GM12878 (cell line): Measurements from ENCODE around the gene FOXP1.

Source experiments
- CBX5 ChIP-seq: sonication (generic); IDR thresholded peaks from 2 replicates; pipeline ENCODE4 v1.6.1; 2016; ENCODE audit warnings: low read depth, moderate library complexity, mild to moderate bottlenecking, inconsistent platforms
- ESRRA ChIP-seq: IDR thresholded peaks from 2 replicates; pipeline ENCODE4 v1.6.1; 2012; ENCODE audit warnings: mild to moderate bottlenecking, low read length, improper control_type of control experiment
- FOXM1 ChIP-seq: IDR thresholded peaks from 2 replicates; pipeline ENCODE4 v1.6.1; 2012; ENCODE audit warnings: low read depth, mild to moderate bottlenecking, inconsistent platforms, low read length, moderate library complexity
- JUNB ChIP-seq: IDR thresholded peaks from 2 replicates; pipeline ENCODE4 v1.6.1; 2016; ENCODE audit warnings: antibody characterized with exemption, mild to moderate bottlenecking
- KLF5 ChIP-seq: fragments of 450-650 bp; IDR thresholded peaks from 2 replicates; pipeline ENCODE4 v1.6.1; 2014; ENCODE audit warnings: mild to moderate bottlenecking; ENCODE audit not compliant: partially characterized antibody
- RCOR1 ChIP-seq: conservative IDR thresholded peaks from 2 replicates; pipeline ENCODE4 v1.6.1; 2012; ENCODE audit warnings: low read depth, low read length, improper control_type of control experiment
- ZNF24 ChIP-seq: fragments of 450-650 bp; IDR thresholded peaks from 2 replicates; pipeline ENCODE4 v1.6.1; 2017; ENCODE audit warnings: antibody characterized with exemption, mild to moderate bottlenecking
- TF ChIP-seq, protein P1 (sequence below), 3 experiments: IDR thresholded peaks in 2 of 3; conservative IDR thresholded peaks in 1 of 3; 2 replicates each; pipeline ENCODE4 v1.5.1; 2011; ENCODE audit warnings: low read depth in 3 of 3, low read length in 3 of 3, mild to moderate bottlenecking in 3 of 3, control low read depth in 2 of 3, moderate library complexity in 2 of 3, inconsistent platforms in 1 of 3, mixed read lengths in 1 of 3; ENCODE audit not compliant: control insufficient read depth in 2 of 3, insufficient read depth in 1 of 3; ENCODE audit errors: extremely low read depth in 1 of 3
- TF ChIP-seq, protein P2 (sequence below): IDR thresholded peaks from 2 replicates; pipeline ENCODE4 v1.6.1; 2011; ENCODE audit warnings: borderline replicate concordance, low read depth, mild to moderate bottlenecking, moderate library complexity, mixed read lengths, low read length; ENCODE audit not compliant: insufficient read depth; ENCODE audit errors: extremely low read length
- TF ChIP-seq, protein P3 (sequence below): fragments of 450-650 bp; IDR thresholded peaks from 2 replicates; pipeline ENCODE4 v1.6.1; 2017; ENCODE audit warnings: antibody characterized with exemption, mild to moderate bottlenecking, moderate library complexity
- TF ChIP-seq, protein P4 (sequence below): IDR thresholded peaks from 2 replicates; pipeline ENCODE4 v1.6.1; 2012; ENCODE audit warnings: low read depth, low read length, improper control_type of control experiment
- TF ChIP-seq, protein P5 (sequence below): IDR thresholded peaks from 2 replicates; pipeline ENCODE4 v1.6.1; 2012; ENCODE audit warnings: low read length, inconsistent platforms

DNA sequence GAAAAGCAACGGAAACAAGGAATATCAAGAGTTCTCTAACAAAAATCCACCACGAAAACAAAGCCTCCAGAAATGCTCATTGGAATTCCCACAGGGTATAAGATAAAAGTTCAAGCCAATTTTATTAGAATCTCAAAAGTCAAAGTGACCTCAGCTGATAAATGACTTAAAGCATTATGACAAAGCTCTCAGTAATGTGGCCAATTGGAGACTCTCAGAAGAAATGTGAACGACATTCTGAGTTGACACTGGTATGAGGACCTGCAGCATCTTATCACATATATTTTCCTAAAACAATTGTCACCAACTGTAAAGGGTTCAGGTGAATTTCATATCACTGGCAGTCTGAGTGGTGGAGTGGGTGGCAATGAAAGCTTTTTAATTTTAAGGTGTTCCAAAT lies 199.1 kb downstream of the FOXP1 start:
- TF ChIP-seq JUNB (no peak), FOXM1 (no peak), RCOR1 (no peak), ESRRA (no peak), KLF5 (no peak), CBX5 (no peak), ZNF24 (no peak)
- TF ChIP-seq, protein P1, sequence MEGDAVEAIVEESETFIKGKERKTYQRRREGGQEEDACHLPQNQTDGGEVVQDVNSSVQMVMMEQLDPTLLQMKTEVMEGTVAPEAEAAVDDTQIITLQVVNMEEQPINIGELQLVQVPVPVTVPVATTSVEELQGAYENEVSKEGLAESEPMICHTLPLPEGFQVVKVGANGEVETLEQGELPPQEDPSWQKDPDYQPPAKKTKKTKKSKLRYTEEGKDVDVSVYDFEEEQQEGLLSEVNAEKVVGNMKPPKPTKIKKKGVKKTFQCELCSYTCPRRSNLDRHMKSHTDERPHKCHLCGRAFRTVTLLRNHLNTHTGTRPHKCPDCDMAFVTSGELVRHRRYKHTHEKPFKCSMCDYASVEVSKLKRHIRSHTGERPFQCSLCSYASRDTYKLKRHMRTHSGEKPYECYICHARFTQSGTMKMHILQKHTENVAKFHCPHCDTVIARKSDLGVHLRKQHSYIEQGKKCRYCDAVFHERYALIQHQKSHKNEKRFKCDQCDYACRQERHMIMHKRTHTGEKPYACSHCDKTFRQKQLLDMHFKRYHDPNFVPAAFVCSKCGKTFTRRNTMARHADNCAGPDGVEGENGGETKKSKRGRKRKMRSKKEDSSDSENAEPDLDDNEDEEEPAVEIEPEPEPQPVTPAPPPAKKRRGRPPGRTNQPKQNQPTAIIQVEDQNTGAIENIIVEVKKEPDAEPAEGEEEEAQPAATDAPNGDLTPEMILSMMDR (IDR thresholded peaks at IDR 0.05 in 2 of 3, conservative IDR thresholded peaks at IDR 0.05 in 1 of 3; ENCODE audit: control insufficient read depth in 2 of 3, extremely low read depth in 1 of 3, insufficient read depth in 1 of 3, low read depth in 3 of 3, low read length in 3 of 3): no peak
- TF ChIP-seq, protein P2, sequence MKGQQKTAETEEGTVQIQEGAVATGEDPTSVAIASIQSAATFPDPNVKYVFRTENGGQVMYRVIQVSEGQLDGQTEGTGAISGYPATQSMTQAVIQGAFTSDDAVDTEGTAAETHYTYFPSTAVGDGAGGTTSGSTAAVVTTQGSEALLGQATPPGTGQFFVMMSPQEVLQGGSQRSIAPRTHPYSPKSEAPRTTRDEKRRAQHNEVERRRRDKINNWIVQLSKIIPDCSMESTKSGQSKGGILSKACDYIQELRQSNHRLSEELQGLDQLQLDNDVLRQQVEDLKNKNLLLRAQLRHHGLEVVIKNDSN: no peak
- TF ChIP-seq, protein P3, sequence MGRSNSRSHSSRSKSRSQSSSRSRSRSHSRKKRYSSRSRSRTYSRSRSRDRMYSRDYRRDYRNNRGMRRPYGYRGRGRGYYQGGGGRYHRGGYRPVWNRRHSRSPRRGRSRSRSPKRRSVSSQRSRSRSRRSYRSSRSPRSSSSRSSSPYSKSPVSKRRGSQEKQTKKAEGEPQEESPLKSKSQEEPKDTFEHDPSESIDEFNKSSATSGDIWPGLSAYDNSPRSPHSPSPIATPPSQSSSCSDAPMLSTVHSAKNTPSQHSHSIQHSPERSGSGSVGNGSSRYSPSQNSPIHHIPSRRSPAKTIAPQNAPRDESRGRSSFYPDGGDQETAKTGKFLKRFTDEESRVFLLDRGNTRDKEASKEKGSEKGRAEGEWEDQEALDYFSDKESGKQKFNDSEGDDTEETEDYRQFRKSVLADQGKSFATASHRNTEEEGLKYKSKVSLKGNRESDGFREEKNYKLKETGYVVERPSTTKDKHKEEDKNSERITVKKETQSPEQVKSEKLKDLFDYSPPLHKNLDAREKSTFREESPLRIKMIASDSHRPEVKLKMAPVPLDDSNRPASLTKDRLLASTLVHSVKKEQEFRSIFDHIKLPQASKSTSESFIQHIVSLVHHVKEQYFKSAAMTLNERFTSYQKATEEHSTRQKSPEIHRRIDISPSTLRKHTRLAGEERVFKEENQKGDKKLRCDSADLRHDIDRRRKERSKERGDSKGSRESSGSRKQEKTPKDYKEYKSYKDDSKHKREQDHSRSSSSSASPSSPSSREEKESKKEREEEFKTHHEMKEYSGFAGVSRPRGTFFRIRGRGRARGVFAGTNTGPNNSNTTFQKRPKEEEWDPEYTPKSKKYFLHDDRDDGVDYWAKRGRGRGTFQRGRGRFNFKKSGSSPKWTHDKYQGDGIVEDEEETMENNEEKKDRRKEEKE: no peak
- TF ChIP-seq, protein P4, sequence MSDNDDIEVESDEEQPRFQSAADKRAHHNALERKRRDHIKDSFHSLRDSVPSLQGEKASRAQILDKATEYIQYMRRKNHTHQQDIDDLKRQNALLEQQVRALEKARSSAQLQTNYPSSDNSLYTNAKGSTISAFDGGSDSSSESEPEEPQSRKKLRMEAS: no peak
- TF ChIP-seq, protein P5, sequence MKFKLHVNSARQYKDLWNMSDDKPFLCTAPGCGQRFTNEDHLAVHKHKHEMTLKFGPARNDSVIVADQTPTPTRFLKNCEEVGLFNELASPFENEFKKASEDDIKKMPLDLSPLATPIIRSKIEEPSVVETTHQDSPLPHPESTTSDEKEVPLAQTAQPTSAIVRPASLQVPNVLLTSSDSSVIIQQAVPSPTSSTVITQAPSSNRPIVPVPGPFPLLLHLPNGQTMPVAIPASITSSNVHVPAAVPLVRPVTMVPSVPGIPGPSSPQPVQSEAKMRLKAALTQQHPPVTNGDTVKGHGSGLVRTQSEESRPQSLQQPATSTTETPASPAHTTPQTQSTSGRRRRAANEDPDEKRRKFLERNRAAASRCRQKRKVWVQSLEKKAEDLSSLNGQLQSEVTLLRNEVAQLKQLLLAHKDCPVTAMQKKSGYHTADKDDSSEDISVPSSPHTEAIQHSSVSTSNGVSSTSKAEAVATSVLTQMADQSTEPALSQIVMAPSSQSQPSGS: no peak
